GM15510 (cell line): ENCODE measurements around the gene OPA3.

ENCODE experiments used
- POLR2A ChIP-seq: IDR thresholded peaks from 3 replicates; pipeline ENCODE4 v1.6.1; 2011; ENCODE audit warnings: borderline replicate concordance; ENCODE audit not compliant: insufficient read length; ENCODE audit errors: extremely low read depth

The OPA3 gene

GRCh38 chr19:45517641-45518468, 66.7 kb downstream of the OPA3 start:
- TF ChIP-seq POLR2A, result no peak

GRCh38 chr19:45517238-45517637, 67.4 kb downstream of the OPA3 start:
- no peak for TF ChIP-seq POLR2A

DNA sequence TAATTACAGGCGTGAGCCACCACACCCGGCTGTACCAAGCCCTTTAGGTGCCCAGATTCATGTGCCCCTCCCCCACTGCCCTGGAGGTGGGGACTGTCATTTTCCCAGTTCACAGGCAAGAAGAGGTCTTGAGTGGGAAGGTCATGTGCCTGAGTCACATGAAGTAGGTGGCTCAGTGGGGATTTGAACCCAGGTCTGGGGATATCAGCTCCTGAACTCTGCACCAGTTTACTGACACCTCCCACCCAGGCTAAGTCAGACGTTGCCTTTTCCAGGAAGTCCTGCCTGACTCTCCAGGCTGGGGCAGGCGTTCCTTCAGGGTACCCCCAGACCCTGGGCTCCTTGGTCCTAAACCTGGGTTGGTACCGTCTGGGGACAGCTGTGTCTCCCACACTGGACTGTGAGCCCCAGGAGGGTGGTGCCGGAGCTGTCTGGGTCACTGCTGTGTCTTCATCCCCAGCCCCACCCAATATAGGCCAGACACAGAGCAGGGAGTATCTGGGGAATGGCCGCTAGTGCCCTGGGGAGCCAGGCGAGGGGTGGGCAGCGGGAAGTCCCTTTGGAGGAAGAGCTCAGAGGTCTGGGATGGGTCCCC, 68.7 kb downstream of the OPA3 start:
- no peak for TF ChIP-seq POLR2A

DNA sequence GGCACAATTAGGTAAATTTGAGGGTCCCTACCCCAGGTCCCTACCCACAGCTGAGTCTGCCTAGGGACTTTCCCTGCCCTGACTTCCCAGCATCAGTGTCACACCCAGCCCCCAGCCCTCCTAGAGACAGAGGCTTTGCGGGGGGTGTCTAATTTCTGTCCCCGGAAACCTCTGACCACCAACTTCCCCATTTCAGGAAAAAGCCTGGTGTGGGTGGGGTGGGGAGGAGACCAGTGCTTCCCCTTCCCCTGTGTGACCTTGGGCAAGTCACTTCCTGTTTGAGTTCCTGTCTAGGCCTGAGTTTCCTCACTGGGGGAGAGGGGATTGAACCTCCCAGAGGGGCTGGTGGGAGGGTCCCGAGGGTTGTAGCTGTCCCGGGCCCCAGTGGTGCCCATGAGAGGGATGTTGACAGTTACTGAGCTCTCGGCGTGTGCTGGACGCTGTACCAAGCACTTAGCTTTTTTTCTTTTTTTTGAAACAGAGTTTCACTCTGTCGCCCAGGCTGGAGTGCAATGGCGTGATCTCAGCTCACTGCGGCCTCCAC, 69.4 kb downstream of the OPA3 start:
- no peak for TF ChIP-seq POLR2A

GRCh38 chr19:45514376-45515051, 70.1 kb downstream of the OPA3 start:
- no peak for TF ChIP-seq POLR2A

DNA sequence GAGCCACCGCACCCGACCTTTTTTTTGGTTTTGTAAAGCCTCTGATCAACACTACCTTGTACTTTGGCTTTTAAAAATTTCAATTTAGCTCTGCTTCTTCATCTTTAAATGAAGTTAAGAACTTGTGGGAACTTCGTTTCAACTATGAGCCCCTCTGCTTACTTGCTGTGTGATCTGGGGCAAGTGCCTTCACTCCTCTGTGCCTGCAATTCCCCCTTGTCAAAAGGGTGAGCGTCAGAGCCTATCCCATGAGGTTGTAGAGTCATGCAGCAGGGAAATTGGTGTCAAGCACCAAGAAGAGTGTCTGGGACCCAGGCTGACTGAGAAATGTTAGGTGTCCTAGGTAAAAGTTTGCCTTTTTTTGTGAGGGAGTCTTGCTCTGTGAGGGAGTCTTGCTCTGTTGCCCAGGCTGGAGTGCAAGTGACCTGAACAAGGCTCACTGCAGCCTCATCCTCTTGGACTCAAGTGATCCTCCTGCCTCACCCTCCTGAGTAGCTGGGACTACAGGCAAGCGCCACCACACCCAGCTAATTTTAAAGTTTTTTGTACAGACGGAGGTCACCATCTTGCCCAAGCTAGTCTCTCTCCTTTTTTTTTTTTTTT, 71.6 kb downstream of the OPA3 start:
- TF ChIP-seq POLR2A, result no peak

GRCh38 chr19:45511074-45511473, 73.5 kb downstream of the OPA3 start:
- no peak for TF ChIP-seq POLR2A

DNA sequence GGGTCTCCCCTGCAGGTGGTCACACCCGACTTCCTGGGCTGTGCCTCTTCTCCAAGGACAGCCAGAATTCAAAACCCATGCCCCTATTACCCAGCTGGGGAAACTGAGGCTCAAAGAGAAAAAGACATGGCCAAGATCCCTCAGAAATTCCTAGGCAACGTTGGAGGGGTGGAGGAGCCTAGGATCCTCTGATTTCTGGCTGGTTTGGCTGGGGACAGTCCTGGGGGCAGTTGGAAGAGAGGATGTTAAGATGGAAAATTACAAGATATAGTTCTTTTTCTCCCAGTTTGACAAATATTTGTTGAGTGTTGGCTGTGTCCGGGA, 74.9 kb downstream of the OPA3 start:
- TF ChIP-seq POLR2A, result no peak

DNA sequence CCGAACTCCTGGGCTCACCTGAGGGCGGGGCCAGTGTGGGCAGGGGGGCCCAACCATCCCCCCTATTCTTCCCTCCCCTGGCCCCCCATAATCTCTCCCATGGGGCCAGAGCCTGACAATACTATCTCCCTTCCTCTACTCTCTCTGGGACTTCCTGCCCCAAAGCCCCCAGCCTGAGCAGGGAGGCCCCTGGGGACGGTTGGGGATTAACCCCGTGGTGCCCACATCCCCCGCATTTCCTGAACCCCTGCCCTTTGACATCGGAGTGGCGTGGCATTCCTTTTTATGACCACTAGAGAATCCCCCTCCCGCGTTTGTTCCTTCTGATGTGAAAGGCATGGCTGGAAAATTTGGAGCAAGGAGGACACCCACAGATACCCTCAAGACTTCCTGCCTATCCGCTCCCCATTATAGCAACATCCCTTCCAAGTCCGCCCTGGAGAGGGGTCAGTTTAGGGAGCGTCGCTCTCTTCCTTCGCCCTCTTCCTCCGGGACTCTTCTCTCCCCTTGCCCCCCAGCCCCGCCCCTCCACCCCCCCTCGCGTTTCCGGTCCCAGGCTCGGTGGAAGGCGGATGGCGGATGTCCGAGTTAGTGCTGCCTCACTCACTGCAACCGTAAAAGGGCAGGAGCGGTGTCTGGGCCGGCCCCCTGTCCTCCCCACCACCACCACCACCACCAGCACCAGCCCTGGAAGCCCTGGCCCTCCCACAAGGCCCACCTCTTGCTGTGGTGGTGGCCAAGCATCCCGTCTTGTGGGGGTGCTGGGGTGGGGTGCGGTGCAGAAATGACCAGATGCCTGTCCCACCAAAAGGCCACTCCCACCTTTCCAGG, 75.5 kb downstream of the OPA3 start:
- peak; percentile 57 for TF ChIP-seq POLR2A

GRCh38 chr19:45508417-45508860, 76.2 kb downstream of the OPA3 start:
- TF ChIP-seq POLR2A, result peak; percentile 27

DNA sequence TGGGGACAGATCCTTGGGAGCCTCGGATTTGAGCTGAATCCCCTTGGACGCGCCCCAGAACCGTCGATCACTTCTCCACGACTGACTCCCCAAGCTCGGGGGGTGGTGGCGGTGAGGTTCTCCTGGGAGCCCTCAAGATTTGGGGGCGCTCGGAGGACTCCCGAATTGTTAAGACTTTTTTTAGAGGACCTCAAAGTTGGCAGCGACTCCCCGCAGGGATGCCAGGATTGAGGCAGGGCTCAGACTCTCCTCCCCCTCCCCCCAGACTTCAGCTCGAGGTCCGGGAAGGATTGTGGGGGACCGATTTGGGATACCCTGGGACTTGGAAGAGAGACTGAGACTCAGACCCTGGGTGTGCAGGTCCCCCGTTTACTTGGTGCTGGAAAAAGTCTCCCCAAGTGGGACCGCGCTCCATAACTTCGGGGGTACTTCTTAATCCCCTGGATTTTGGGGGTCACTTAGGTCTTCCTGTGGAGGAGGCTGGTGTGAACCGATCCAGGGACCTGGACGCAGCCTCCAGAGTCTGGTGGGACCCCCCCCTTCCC, 76.7 kb downstream of the OPA3 start:
- no peak for TF ChIP-seq POLR2A

- TF ChIP-seq POLR2A, result peak; percentile 99
Measured at GRCh38 chr19:45506989-45507871, 77.4 kb downstream of the OPA3 start, which contains the start of gene VASP. VASP (plus strand) TSS chr19:45507479; CDS start chr19:45507772, 293 bp downstream.
